Measurements from ENCODE around the gene ANKS6.

ANKS6 gene

DNA sequence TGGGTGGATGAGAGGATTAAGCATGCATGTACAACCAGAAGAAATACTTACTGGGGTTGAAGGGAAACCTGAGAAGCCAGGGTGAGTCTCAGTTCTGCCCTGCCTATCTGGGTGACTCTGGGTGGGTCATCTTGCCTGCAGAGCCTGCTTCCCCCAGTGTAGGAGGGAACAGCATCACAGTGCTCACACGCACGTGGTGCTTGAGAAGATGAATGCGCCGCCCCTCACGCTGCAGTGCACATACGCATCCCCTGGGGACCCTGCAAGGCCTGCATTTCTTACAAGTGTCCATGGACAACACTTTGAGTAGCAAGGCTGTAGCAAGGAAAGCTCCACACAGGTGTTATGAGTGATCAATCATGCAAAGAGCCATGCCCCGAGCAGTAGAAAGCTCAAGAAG, 68.9 kb downstream of the ANKS6 start:
- no peak for DNase-seq

DNA sequence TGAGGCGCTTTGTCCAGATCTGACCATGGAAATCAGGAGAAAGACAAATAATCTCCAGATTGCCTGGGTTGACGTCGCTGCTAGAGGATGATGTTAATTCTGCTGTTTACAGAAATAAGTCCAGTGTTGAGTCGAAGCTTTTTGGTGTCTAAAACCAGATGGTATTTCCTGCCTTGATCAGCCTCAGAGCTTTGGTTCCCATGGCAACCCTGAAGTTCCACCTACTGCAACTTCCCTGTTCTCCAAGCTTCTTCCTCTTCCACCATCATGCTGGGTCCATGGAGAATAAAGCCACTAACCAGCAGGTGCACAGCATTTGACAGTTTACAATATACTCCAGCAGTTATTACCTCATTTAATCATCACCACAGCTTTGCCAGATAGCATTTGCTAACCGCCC, 69.6 kb downstream of the ANKS6 start:
- DNase-seq = peak; percentile 5

DNA sequence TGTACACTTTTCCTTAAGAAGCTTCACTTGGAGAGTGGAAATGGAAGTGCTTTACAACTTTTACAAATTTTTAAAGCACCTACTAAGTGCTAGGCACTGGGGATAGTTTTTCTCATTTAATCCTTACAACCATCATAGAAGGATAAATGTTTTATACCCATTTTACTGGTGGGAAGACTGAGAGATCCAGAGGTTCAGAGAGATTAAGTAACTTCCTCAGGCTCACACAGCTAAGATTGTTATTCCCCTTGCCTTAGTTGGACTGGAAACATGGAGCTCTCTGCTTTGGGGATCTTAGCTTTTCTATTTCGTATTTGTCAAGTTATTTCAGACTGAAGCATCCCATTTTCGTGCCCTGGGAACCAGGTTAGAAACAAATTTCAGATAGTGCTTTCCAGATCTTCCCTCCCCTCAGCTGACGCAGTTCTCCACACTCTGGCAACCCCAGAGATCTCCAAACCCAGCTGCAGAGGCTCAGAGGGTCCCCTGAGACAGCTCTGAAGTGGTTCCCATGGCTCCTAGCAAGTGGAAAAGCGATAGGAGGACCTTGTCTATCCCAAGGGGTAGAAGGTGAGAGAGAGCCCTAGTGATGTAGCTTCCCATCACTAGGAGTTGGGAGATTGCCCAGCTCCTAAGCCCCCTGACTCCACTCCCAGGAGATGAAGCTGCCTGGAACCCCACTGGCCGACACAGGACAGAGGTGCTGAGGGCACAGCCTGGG, 71.4 kb downstream of the ANKS6 start:
- no peak for DNase-seq

DNA sequence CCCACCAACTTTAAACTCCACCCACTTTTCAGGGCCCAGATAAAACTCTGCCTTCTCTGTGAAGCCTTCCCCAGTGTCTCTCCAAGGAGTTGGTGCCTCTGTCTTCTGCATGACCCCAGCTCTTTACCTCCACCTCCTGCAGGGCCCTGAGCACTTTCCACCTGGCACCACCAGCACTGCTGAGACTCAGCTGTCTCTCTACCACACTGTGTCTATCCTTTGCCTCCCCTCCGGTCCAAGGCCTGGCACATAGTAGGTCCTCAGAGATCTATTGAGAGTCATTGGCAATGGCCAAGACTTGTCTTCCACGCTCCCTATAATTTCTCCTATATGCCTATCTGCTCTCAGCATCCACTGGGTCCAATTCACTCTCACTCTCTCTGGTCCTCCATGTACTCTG, 74.7 kb downstream of the ANKS6 start:
- no peak for DNase-seq

DNA sequence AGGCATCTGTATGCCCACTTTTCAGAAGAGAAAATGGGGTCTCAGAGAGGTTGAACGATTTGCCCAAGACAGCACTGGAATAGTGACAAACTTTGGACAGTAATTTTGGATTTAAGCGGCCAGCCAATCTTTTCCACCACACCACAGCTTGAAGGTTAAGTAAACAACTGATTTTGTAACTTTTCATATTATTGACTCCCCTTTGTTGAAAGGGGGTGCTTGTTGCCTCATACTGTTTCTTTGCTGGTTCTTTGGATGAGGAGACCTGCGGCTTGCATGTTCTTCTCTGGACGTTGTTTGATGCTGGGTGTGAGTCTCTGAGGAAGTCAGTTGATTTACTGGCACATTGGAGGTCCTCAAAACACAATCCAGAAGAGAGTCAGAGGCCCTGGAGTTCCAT, 76.0 kb downstream of the ANKS6 start:
- no peak for DNase-seq

DNA sequence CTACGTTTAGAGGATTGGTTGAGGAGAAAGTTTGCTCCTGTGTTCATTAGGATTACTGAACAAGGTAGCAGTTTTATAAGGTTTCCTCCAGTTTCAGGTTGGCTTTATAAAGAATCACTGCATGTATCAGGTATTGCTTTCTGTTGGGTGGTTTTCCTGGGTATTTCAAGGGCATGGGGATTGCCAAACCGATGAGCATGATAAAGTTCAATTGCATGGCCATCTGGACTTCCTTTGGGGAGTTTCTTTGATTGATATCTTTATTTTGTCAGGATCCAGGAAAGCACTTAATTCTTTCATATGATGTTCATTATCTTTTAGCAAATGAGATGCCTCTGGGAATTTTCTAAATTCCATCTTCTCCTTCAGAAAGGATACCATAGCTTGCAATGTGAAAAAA, 77.3 kb downstream of the ANKS6 start:
- no peak for DNase-seq

DNA sequence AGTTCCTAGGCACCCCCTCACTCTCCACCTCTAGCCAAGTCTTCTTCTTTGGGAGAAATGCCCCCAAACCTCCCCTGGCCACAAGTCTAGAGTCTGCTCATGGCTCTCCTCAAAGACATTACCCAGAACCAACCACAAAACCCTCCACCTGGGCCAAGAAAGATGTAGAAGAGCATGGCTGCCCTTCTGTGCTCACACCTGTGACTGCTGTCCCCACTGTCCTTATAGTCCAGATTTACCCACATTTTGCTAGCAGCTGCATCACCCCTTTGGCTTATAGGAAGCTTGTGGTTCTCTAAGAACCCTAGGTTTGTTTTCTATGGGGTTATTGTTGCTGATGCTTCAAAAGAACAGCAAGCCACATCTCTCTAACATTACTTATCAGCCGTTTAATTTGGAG, 81.5 kb downstream of the ANKS6 start:
- no peak for DNase-seq

DNA sequence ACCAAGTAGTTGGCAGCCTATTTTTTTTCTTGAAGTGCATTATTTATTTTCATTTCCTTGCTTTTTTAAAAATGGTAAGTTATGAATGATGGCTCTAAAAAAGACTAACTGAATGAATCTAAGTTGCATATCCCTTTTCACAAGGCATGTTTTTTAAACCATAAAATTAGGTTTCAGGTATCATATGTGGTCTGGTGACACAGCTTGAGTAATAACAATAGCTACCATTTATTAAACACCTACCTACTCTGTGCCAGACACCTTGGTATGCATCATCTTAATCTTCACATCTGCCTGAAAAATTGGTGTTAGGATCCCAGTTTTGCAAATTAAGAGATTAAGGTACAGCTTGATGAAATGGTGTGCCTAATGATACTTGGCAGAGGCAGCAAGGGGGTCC, 83.4 kb downstream of the ANKS6 start:
- DNase-seq = no peak

DNA sequence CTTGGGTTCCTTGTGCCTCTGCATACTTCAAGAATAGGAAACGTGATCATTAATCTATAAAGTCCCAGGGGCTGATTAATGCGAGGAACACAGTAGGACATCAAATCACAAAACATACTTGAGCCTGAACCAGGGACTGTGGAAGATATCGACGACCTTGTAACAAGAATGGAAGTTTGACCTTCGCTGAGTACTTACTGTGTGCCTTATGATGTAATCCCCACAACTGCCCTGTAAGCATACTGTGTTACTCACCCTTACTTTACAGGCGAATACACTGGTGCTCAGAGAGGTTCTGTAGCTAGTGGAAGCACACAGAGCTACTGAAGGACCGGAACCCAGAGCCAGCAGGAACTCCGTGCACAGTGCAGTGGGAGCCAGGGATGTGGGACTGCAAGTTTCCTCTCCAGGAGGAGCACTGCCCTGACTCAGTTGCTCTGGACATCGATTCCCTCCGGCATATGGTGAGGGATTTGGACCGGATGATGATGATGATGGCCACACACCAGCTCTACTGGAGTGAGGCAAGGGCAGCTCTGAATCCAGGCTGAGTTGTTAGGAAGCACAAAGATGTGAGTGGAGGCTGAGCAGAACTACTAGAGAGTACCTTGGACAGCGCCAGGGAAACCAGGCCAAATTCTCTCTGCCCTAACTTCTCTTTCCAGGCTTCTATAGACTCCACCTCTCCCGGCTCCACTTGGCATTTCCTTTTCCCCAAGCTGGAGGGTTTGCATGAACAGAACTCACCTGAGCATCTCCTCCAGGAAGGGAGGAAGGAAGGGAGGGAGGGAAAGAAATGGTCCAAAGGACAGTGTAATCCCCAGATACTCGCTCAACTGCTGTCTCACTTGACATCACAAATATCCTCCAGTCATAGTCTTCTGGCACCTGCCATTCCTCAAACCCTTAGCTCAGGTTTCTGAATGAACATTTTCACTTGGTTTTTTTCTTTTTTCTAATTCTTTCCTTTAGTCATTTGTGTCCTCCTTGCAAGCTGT, 86.1 kb downstream of the ANKS6 start:
- DNase-seq = no peak

DNA sequence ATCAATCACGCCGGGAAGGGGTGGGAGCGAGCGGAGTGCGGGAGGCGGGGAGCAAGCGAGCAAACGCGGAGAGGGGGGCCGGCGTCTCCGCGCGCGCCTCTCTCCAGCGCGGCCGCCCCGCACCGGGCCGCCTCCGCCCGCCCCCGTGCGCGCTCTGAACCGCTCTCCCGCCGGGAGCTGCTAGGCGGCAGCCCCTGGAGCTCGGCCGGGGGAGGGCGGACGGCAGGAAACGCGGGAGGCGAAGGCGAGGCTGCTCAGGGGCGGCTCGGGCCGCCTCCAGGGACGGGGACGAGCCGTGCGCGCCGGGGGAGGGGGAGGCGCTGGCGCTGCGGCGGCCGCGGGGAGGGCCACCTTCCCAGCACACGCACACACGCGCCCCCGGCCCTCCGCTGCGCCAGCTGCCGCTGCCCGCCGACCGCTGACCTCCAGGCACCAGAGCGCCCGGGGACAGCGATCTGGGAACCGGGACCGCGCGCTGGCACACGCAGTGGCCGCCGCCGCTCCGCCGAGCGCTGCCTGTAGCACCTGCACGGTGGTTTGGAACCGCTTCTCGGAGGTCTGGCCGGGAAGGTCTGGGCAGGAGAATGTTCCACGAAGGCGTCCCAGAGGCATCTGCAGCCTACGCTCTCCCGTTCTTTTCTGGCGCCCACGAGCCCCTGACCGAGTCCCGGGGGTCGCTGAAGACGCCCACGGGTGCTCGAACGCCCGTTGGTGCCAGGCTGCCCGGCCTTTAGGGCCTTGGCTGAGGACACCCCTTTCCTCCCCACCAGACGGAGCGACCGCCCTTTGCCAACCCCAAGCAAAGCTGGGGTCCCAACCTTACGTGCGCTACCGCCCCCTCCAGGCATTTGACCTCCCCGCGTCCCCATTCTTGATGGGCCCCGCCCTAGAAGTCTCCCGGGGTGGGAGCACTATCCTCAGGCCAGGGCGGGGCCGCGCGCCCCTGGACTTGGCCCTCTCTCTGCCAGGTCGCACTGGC, 87.1 kb downstream of the ANKS6 start, which contains the start of gene GABBR2:
Gene GABBR2, minus strand, starts transcription at position 3 of the 979 bp plus-strand sequence. CDS start 198 bp downstream, outside the sequence.
- no peak for DNase-seq

DNA sequence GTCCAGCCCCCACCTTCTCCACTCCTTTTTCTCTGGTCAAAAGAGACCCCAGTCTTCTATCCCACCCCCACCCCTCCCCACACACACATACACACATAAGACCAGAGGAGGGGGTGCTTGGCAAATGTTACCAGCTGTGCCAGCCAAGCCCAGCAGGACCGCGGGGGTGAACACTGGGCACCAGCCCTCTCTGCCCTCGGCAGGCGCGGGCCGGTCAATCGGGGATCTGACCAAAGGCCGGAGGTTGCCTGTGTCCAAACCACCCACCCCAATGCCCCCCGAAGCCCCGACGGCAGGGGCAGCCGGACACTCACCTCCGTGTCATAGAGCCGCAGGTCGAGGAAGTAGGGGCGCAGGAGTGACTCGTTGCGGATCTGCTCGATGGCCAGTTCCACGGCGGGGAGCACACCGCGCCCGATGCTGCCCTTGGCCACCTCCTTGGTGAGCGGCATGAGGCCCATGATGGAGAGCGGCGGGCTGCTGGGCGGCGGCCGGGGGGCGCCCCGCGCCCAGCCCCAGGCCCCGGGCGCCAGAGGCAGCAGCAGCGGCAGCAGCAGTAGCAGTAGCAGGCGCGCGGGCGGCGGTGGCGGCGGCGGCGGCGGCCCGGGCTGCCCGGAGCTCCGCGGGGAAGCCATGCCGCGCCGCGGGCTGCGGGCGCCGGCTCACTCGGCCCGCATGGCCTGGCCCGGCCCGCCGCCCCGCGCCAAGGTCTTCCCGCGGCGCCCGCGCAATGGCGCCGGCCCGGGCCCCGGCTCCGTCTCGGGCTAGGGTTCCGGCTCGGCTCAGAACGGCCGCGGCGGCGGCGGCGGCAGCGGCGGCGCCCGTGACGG, 88.0 kb downstream of the ANKS6 start:
- no peak for DNase-seq

DNA sequence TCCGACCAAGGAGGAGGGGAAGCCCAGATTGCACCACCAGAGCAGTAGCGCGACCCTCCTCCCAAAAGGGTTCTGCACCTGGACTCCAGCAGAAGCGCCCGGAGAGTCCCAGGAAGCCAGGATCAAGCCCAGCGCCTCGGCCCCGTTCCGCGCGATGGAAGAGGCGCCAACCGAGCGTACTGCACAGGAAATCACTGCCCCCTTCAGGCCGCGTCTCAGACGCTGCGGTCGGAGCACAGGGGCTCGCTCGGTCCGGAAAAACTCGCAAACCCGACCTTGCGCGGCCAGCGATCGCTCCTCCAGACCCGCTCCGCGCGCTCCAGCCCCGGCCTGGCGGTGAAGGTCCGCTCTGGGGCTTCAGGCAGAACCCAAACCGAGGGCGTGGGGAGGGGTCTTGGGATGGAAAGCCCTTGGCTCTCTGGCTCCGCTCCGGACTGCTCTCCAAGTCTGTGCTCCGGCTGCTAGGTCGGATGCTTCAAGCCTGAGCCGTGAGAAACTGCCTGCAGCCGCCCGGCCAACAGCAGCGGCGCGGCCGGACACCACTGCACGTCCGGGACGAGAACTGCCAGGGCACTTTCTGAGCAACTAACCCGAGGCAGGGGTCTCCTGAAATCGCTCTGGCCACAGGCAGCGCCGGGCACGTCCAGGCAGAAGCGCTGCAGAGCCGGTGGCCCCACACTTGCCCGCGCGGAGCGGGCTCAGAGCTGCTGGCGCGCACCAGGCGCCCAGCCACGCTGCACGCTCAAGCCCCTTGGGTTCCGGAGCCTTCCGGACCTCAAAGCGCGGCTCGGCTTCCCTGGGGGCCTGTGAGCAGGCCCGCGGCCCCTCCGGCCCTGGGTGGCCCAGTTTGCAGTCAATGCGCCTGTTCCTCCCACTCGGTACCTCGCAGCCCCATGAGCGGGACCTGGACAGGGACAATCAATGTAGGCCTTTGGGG, 88.9 kb downstream of the ANKS6 start:
- DNase-seq = no peak

DNA sequence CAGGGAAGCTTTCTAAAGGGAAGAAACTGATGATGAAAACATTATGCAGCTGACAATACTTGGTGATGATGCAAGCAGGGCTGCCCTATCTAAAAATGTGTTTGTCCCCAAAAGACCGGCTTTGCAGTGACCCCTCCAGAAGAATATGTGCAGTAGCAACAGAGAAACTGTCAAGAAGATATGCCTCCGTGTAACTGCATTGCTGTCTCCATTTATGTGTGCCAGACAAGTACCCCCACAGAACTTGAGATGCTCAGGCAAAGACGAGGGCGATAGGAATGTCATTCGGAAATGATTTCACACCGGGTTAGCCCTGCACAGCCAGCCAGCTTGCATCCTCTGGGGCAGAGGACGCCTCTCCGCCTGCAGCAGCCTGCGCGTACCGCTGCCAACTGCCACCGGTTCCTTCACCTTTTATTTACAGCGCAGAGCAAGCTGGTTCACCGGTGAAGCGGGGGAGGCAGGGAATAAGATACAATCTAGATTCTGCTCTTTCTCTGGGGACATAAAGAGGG, 89.6 kb downstream of the ANKS6 start:
- DNase-seq = no peak

DNA sequence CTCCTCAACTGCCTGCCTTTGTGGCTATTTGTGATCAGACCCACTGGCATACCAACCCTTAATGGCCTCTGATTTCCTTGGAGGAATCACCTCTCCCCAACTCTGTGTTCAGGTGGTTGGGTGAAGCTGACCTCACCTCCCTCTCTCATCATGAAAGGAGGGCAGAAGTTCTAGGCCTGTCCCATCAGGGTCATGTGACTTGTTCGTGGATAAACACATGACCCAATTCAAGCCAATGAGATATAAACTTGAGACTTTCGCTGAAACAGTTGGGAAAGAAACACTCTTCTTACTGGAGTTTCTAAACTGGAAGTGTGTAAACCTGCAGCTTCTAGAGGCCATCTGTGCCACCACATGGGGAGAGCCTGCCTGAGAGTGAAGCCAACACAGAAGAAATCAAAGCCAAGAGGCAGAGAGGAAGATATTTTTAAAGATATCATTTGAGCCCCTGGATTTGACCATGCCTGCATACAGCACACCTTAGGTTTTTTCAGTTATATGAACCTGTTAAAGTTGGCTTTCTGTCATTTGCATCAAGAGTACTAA, 93.4 kb downstream of the ANKS6 start:
- no peak for DNase-seq

DNA sequence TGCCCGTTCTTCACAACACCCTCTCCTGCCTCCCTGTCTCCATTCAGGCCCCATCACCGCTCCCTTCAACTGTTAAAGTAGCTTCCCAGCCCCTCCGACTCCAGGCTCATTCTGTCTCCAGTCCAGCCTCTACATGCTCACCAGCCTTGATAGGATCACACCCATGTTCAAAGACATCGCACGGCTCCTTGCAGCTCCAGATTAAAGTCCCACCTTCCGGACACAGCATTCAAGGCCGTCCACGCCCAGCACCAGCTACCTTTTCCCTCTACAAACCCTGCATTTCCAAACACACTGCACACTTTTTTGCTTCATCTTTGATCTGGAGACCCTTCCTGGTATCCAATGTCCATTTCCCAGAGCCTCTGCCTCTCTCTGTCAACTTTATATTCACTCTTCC, 94.0 kb downstream of the ANKS6 start:
- DNase-seq = no peak

DNA sequence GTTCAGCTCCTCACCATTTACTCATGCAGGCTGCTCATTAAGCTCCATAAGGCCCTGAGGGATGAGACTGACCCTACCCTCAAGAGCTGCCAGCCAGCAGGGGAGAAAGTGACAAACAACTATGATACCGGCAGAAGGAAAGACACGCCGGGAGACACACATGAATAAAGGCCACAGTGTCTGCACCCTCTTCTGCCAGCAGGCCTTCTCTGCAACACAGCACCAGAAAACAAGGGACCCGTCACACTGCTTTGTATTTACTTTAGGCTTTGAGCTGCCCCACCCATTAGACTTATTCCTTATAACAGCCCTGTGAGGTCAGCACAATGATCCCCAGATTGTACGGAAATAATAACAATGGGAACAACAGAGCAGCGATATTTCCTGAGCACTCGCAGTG, 94.8 kb downstream of the ANKS6 start:
- DNase-seq = no peak

DNA sequence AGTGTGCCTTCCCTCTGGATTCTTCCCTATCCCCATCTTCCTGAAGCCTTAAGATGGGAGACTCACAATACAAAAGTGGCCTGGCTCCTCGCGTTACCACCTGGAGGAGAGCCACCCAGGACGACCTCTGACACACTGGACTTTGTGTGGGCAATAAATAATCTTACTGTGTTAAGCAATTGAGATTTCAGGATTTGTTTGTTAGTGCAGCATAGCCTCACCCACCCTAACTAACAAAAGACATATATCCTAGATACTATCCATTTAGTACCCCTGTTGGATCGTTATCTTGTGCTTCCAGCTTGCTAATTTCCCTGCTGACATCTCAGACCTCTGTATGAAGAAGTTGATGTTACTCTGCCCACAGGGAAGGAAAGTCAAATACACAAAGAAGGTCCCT, 95.6 kb downstream of the ANKS6 start:
- DNase-seq = no peak

DNA sequence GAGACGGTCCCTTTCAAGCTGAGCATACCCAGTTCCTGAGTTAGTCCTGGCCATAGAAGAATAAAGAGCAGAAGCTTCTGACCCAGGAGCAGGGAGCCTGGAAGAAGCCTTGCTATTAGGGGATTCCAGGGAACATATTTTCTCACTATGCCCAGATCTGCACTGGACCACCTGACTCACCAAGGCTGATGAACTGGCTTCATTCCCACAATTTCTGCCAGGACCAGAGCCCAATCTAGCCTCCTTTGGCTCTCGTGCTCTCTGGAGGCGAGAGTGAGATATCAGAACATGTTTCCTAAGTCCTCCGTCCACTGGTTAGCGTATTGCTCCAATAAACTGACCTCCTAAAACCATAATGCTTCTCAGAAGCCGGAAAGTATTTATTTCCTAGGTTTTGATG, 97.5 kb downstream of the ANKS6 start:
- DNase-seq = no peak

DNA sequence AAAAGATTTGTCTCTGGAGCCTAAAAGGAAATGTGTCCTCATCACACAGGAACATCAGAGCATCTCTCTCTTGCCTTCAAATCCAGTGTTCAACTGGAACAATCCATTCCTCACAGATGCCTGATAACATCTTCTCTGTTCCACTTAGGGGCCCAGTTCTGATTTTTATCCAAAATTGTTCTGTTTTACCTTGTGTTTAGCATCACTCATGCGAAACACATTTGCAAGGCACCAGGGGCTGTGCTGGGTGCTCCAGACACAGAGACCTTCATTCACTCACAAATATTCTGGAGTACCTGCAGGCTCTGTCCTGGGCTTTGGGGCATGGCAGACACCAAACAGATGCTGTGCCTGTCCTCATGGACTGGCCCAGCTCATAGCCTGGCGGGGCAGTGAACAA, 101.4 kb downstream of the ANKS6 start:
- DNase-seq = no peak

DNA sequence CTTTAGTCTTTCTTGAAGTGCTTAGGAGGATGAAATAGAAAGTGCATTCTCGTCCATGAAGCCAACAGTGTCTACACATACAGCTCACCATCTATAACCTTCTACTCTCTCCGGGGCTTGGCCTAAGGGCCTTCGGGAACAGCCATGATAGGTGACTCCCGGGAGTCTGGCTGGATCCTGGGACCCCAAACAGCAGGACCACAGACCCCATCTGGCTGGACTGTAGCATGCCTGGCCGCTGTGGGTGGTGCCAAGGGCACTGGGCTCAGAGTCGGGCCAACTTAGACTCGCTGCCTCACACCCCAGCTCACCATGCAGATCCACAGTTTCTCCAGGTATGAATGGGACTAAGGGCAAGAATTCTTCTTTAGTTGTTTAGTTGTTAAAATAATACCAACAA, 104.0 kb downstream of the ANKS6 start:
- DNase-seq = no peak
